SK-N-DZ (cell line): ENCODE results near the gene ADCY2.

ENCODE experiments used
- DNase-seq: peaks from one replicate; pipeline ENCODE4 v3.0.0-alpha.2; 2015; ENCODE audit warnings: low spot score

Gene ADCY2

DNA sequence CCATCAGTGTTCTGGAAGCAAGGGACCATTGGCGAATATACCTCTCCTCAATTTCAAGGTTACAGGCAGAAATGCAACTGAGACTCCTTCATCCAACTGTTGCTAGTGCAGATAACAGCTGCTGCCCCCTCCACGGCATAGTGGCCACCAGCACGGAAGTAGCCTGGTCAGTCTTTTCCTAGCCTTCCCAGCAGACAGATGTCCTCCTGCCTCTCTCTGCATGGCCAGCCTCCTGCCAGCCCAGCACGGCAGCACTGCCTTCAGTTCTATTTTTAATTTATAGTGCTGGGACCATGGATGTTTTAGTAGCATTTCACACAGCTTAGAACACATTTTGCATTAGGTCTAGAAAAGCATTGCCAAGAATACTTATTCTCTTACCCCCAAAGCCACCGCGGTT, 266.4 kb downstream of the ADCY2 start:
- DNase-seq, result no peak

DNA sequence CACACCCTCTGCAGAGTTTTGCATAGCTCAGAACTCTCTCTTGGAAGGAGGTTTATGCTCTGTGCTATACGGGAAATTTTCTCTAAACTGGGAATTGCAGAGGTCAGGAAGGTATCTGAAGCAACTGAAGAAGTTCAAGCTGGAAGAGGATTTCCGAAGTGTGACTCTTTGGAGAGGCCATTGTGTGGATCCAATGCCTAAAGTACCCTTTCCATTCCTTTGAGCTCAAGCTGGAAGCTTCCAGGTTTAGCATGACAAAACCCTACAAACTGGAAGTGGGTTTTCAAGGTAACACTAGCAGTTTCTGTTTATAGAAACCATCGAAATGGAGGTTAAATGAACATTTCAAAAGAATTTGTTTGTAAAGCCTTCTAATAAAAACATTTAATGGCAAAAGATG, 267.9 kb downstream of the ADCY2 start:
- DNase-seq, result no peak

DNA sequence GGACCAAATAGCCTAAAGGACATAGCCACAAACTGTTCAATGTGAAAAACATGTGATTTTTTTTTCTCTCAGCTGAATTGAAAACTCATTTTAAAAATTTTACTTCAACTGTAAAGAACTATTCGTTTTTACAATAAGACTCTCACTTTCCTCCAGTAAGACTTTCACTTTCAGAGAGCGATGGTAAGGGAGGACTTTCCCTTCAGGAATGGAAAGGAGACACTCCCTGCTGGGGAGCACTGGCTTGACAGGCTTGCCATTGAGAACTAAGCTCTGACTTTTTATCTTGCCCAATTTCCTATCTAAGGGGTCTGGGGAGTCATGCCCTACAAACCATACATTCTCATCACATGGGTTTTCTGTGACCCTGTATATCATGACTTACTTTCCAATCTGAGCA, 268.3 kb downstream of the ADCY2 start:
- no peak for DNase-seq

DNA sequence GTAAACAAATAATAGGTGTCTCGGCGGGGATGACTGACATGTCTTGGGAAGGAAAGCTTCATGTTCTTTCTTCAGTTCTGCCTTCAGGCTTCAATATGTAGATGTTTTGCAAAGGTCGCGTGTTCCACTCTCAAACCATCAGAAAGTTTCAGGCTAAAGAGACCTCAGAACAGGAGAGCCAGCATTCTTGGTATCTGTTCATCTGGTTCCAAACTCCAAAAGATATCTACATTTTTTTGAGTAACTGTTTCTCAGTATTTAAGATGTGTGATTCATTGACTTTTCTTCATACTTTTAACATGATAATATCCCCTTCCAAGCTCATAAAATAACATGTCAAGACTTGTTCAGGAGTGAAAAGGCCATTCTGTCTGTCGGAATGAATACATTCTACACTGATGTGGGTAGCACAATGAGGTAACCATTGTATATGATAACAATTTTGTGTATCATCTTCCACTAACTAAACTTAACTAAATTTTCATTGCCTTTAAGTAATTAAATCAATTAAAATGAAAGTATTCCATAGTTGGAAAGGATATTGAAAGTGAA, 271.4 kb downstream of the ADCY2 start:
- no peak for DNase-seq

DNA sequence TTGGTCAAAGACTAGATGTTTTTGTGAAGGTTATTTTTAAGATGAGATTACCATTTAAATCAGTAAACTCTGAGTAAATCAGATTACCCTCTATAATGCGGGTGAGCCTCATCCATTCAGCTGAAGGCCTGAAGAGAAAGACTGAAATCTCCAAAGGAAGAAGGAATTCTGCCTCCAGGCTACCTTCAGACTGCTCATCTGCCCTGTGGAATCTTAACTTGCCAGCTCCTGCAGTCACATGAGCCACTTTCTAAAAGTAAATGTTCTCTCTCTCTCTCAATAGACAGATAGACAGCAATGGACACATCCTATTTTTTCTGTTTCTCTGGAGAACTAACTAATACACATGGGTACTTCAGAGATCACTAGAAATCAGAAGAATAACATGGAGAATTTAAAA, 272.2 kb downstream of the ADCY2 start:
- DNase-seq, result no peak

DNA sequence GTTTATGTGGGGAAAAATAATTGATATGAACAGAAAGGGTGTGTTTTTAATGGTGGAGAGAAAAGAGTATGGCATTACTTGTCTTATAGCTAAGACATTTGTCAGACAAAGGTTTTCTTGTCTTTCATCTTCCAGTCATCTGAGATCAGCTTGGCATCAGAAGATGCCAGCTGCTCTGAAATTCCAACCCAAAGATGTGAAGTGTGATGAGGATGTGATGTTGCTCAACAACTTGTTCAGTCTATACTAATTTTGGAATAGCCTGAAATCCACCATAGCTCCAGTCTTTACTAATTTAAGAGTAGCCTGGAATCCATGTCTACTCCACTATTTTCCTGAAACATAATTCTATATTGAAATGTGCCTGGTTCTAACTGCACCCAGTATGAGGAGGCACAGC, 272.7 kb downstream of the ADCY2 start:
- no peak for DNase-seq

DNA sequence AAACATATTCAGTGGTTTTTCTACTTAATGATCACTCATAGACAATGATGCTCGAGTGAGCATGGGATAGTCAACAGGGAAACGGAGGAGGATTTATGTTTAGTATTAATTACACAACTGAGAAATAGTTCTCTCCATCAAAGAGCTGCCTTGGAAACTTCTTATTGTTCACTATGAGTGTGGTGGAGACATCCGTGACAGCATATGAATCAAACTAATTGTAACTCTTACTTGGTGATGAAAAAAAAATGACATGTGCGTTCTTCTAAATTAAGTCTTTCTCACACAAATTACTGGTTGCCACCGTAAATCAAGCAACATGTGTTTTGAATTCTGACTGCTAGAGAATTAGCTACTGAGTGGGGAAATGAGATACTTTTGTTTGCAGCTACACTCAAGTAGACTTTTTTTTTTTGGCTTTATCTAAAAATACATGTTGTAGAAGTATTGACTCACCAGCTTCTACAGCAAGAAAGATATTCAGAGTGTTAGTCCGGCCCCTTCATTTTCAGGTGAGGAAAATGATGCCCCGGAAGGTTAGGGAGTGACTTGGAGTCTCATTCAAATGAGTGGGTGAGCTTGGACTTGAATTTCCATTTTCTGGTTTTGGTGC, 275.5 kb downstream of the ADCY2 start:
- no peak for DNase-seq

DNA sequence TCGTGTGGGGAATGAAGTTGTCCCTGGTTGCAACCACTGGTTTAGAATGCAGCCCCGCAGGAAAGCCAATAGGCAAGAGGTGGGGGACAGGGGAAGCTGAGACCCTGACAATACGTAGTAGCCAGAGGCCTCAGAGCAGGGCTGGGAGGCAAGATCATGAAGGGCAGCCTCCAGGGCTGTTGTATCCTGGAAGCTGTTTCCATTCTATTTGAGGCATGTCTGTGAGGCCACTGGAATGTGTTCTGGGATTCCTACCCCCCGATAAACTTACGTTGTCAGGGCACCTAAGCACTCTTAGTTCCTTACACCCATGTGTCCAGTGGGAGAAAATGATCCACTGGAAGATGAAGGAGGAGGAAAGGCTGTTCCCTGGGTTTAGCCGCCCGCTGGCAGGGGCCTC, 277.7 kb downstream of the ADCY2 start:
- DNase-seq, result no peak

DNA sequence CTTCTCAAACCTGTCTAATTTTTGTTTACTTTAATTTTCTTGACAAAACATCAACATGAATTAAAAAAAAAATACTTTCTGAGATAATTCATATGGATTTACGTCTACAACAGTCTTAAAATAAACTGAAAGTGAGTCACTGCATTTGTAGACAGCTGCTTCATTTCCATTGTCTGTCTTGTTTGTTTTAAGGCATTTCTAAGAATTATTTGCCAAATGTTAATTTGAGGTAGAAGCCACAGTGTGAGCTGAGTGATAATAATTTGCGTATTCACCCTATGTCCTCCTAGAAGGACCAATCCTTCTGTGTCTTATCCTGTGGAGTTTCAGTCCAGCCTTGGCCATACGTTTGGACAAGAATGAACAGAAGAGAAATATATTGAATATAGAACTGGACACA, 280.5 kb downstream of the ADCY2 start:
- no peak for DNase-seq

DNA sequence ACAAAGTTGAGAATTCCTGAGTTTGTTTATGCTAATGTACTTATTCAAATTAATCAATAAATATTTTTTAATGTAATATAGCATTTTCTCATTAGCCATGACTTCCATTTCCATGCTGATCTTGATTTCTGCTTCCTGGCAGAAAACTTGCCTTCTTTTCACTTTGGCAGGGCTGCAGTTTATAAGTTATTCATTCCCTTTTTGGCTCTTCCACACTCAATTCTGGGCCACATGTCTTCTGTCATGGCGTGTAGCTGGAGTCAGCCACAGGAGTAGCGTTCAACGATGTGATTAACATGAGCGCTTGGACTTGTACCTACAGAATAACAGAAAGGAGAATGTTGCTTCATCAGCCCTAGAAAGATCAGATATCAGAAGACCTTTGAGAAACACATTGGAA, 282.1 kb downstream of the ADCY2 start:
- DNase-seq, result no peak

DNA sequence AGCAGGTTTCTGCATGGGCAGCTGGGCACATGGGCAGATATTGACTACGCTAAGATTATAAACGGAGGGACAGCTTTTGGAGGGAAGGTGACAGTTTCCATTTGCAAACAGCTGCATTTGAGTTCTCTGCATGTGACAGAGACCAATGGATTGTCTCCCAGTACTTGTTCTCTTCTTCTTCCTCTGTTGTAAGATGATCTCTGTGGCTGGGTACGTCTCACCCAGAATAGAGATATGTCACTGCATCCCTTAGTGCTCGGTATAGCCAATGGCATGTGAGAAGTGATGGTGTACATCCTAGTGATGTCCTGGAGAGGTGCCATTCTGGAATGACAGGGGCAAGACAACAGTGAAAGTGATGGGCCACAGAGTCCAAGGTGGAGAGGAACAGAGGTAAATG, 283.7 kb downstream of the ADCY2 start:
- DNase-seq, result no peak

DNA sequence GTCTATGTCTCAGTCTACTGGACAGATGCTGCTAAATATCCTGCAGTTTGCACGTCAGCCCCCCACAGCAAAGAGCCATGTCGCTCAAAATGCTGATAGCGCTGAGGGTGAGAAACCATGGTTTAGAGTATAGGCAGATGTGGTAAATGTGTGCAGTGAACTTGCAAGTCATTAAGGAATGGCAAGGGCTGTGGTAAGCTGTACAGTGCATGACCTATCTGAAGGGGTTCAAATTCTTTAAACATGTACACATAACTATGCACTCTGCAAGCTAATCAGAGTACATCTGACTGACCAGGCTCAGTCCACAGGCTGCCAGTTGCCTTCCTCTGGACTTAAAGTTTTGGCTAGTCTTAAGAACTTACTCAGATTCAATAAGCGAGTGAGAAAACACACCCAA, 284.3 kb downstream of the ADCY2 start:
- DNase-seq, result no peak

DNA sequence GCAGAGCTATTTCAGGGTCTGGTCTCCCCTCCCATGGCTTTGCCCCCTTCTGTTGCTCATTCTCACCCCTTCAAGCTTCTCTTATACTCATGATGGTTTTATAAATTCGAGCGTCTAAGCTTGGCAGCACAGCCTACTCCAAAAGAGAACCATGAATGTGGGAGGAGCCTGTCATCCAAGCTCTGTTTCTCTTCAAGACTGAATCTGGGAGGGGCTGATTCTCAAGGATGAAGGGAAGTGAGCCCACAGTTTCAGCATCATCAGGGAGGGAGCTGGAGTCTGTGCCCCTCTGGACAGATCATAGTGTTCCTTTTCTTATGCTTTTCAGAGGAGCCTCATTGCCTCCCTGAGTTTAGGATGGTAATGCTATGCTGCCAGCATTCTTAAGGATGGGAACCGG, 286.4 kb downstream of the ADCY2 start:
- DNase-seq, result no peak

DNA sequence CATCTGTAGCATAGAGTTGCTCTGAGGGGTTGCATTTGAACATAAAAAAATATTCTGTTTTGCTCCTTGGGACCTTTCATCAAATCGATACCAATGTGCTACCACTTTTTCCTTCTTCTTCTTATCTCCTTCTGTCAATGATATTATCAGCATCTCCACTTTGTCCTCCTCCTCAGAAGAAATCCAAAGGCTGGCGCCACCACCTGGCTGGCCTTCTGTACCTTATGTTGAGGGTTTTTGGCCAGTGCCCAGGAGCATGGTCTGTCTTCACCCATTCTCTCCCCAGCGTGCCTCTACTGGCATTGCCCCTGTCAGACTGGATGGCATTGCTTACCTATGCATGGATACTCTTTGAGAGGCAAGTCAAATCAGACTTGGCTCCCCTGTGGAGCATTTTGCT, 287.8 kb downstream of the ADCY2 start:
- DNase-seq, result no peak

DNA sequence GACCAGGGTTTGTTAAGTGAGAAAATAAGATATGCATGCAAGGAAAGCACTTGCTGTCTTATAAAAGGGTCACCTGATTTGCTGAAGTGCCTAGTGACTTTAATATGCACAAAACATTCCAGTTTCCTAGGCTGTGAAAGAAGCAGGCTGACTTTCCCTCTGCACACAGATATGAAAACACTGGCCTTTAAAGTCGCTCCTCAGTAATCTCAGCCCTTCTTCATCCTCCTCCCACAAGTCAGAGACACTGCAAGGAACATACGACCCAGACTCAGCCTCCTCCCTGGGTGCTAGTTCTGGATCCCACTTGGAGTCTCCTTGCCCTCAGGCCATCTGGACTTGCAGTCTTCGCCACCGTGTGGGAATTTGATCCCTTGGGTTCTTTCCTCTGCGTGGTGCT, 288.9 kb downstream of the ADCY2 start:
- DNase-seq, result no peak

DNA sequence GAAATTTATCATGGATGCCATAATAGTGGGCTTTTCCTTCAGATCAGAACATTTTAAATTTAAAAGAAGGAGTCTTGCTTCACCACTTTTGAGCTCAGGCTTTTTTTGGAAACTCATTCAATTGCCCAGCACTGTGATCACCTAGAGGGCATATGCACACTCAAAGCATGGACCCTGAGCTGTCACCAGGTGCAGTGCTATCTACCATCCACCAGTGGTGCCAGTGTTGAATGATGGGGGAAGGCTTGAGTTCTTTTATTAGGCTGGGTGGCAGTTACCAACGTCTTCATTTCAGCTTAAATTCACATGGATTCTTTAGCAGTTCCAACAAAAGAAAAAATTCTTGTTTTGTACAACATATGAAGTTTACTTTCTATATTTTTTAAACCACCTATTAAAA, 290.9 kb downstream of the ADCY2 start:
- no peak for DNase-seq

DNA sequence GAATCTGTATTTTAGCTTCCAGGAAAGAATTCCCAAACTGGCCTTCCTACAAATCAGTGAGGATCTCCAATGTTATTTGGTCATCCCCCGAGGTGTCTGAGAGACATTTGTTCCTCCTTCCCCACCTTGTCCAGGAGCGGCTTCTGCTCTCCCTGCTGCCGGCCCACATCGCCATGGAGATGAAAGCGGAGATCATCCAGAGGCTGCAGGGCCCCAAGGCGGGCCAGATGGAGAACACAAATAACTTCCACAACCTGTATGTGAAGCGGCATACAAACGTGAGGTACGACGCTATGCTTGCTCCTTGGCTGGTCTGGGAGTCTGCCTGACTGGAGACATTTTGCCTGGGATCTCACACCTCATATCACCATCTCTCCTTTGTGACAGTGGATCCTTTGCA, 294.6 kb downstream of the ADCY2 start:
- DNase-seq, result no peak

DNA sequence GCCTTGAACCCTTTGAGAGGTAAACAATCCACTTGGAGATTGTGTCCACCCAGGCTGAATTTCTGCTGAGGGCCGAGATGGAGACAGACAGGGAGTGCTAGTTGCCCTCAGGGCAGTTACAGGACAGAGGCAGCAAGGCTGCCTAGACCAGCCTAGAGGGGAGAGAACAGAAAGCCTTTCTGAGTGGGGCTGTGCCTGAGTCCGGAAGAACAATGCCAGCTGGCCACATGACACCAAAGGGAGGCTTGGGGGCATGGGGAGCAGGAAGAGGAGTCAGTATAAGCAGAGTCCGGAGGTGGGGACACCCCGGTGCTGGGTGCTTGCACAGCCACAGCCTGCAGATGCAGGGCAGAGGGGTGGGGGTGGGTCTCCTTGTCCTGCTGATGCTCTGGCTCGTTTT, 309.3 kb downstream of the ADCY2 start:
- DNase-seq, result no peak

DNA sequence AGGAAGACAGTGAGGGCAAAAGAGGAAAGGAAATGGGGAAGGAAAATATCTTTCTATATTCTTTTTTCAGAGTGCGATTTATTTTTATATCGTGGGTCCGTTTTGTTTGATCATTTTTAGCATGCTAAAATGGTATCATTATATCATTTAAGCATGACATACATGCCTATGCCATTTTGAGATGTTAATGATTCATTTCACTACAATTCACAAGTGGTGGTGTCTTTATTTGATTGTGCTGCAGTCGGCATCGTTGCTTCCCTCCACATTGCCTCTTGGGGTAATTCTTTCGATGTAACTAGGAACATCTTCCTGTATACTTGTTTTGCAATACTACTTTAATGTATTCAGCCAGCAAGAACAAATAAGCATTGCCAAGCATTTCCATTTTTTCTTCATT, 309.8 kb downstream of the ADCY2 start:
- no peak for DNase-seq

DNA sequence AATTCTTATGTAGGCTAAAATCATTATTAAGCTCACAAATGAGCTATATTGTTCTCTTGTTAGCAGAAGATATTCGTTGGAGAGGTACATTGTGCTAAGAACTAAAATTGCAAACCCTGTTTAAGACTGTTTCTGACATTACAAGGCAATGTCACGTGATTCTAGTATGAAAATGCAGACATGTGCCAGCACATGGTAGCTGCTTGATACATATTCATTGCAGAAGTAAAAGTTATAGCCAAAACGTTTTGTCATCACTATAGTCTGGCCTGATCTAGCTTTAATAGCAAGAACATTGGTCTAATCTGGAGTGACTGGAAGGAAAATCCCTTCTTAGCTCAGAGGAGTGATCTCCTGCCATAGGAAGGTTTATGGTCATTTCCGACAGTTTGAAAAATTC, 310.3 kb downstream of the ADCY2 start:
- DNase-seq, result no peak

DNA sequence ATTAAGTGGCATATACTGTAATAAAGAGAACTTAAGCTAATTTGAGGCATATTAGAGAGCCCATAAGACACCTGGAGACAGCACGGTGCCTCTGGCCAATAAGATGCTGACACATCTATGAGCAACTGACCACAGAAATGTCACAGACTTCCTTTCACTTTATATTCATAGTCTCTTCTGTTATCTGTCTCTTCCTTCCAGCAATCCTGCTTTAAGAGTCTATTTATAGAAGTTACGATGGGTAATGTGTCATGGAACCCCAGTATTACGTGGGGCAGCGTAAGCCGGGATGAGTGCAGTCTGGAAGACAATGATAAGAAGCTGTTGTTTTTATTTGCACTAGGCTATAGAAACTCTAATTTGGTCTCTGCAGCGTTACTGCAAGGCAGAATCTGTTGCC, 318.2 kb downstream of the ADCY2 start:
- no peak for DNase-seq

DNA sequence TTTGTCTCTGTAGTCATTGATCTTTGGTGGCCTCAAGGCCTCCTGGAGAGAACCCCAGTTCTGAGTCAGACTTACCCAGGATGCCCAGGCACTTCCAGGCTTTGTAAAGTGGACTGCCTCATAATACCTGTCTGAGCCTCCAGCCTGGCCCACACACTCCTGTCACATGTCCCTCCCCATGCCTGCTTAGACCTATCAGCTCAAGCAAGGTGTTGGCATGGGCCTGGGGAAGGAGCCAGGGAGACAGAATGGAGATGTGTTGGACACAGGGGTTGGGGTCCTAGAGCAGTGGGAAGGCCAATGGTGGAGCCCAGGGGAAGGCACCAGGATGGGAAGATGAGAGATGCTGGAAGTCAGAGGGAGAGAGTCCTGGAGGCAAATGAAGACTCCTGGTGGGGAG, 318.8 kb downstream of the ADCY2 start:
- no peak for DNase-seq

DNA sequence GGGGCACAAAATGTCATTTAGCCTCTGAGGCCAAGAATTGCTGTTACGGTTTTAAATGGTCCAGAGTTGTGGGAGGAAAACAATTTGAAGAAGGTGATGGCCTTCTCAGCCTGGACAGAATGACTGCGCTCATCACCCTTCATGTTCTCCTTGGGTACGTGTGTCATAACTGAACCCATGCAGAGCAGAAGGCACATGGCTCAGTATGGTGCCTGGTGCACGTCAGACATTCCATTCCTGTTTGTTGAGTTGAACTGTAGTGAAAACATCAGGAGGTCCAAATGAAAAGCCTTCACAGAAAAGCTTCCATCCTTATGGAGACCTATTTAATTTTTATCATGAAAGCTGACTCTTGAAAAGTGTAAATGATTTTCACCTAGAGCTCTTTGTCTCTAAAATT, 321.8 kb downstream of the ADCY2 start:
- no peak for DNase-seq

DNA sequence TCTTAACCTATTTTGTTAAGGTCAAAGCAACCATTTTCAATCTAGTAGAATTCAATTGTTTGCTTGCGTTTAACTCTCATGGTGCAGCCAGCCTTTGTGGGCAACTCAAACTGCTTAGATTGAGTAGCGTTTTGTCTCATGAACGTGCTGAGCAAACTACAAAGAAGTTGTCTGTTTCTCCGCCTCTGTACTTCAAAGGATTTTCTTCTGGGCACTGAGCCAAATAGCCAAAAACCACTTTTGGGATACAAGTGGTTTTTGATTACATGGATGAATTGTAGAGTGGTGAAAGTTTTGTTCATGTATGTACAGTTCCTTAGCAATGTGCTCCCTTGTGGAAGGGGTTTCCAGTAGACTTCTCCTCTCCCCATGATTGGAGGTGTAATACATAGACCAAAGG, 332.1 kb downstream of the ADCY2 start:
- DNase-seq, result no peak
